GM23338 (cell line): Measurements from ENCODE around the gene CADPS. TPM values are rescaled to one million over a fixed set of nuclear protein-coding genes. Genes with fewer than 3 reads are reported as not detected.

Experiments
- ATAC-seq: fragments of 200-7000 bp; cut with Tn5 transposase; 3 replicates; pipeline ENCODE4 v1.9.1; 2020
- DNase-seq: peaks from one replicate; pipeline ENCODE4 v3.0.0-alpha.2; 2015; ENCODE audit warnings: low spot score
- H2AFZ ChIP-seq: fragments of 200-600 bp; sonication (generic); 2 replicates; pipeline ENCODE4 v1.8.0; 2016; ENCODE audit warnings: antibody characterized with exemption, mild to moderate bottlenecking, moderate library complexity
- H3F3A ChIP-seq: fragments of 200-600 bp; sonication (generic); replicated peaks from 2 replicates; pipeline ENCODE4 v1.8.0; 2017; ENCODE audit warnings: antibody characterized with exemption, mixed run types, low read depth
- H3K27ac ChIP-seq: fragments of 200-600 bp; sonication (generic); 2 replicates; pipeline ENCODE4 v1.6.1; 2016; ENCODE audit warnings: low read depth
- H3K27me3 ChIP-seq: fragments of 200-600 bp; sonication (generic); 2 replicates; pipeline ENCODE4 v1.8.0; 2016; ENCODE audit warnings: mild to moderate bottlenecking, mixed run types, moderate library complexity; ENCODE audit not compliant: insufficient read depth
- H3K36me3 ChIP-seq: fragments of 200-600 bp; sonication (generic); 2 replicates; pipeline ENCODE4 v1.8.0; 2016; ENCODE audit warnings: mild to moderate bottlenecking; ENCODE audit not compliant: insufficient read depth
- H3K4me1 ChIP-seq: fragments of 200-600 bp; sonication (generic); 2 replicates; pipeline ENCODE4 v1.8.0; 2016; ENCODE audit warnings: mild to moderate bottlenecking, moderate library complexity; ENCODE audit not compliant: insufficient read depth
- H3K4me2 ChIP-seq: fragments of 200-600 bp; sonication (generic); 2 replicates; pipeline ENCODE4 v1.7.1; 2017; ENCODE audit warnings: mixed run types
- H3K4me3 ChIP-seq: fragments of 200-600 bp; sonication (generic); 2 replicates; pipeline ENCODE4 v1.6.1; 2016; ENCODE audit warnings: mixed run types
- H3K79me2 ChIP-seq: fragments of 200-600 bp; sonication (generic); replicated peaks from 2 replicates; pipeline ENCODE4 v1.8.0; 2017; ENCODE audit warnings: mild to moderate bottlenecking; ENCODE audit not compliant: insufficient read depth
- H3K9me2 ChIP-seq: fragments of 200-600 bp; sonication (generic); 2 replicates; pipeline ENCODE4 v1.8.0; 2017; ENCODE audit not compliant: insufficient read depth
- H4K20me1 ChIP-seq: fragments of 200-600 bp; sonication (generic); replicated peaks from 2 replicates; pipeline ENCODE4 v1.8.0; 2017; ENCODE audit warnings: mild to moderate bottlenecking; ENCODE audit not compliant: insufficient read depth
- H3K27ac Mint-ChIP-seq: 2 replicates; pipeline ENCODE4 v1.8.0; 2020; ENCODE audit warnings: inconsistent platforms, mild to moderate bottlenecking, moderate library complexity, mixed read lengths
- H3K27me3 Mint-ChIP-seq: 3 replicates; pipeline ENCODE4 v1.8.0; 2022; ENCODE audit warnings: low read depth, mild to moderate bottlenecking, moderate library complexity, mixed read lengths, inconsistent platforms; ENCODE audit not compliant: insufficient read depth, poor library complexity
- H3K36me3 Mint-ChIP-seq: 3 replicates; pipeline ENCODE4 v1.8.0; 2021; ENCODE audit warnings: low read depth, mild to moderate bottlenecking, inconsistent platforms, moderate library complexity, mixed read lengths
- H3K4me1 Mint-ChIP-seq: 3 replicates; pipeline ENCODE4 v1.8.0; 2020; ENCODE audit warnings: mild to moderate bottlenecking, inconsistent platforms, mixed read lengths
- H3K4me3 Mint-ChIP-seq: 3 replicates; pipeline ENCODE4 v1.8.0; 2021; ENCODE audit warnings: moderate library complexity, mild to moderate bottlenecking, inconsistent platforms, mixed read lengths
- H3K9me3 Mint-ChIP-seq: 3 replicates; pipeline ENCODE4 v1.8.0; 2020; ENCODE audit warnings: moderate library complexity, mild to moderate bottlenecking, inconsistent platforms, mixed read lengths
- CREB1 ChIP-seq: fragments of 250-450 bp; sonication (Bioruptor Pico); IDR thresholded peaks from 2 replicates; pipeline ENCODE4 v1.5.0; 2020; ENCODE audit warnings: low read depth, mild to moderate bottlenecking, moderate library complexity
- ETS1 ChIP-seq: IDR thresholded peaks from 2 replicates; pipeline ENCODE4 v1.6.1; 2016; ENCODE audit warnings: antibody characterized with exemption
- EZH2 ChIP-seq: fragments of 200-600 bp; sonication (generic); IDR thresholded peaks from one replicate; pipeline ENCODE4 v1.8.0; 2017; ENCODE audit warnings: antibody characterized with exemption, mild to moderate bottlenecking, low read depth; ENCODE audit not compliant: unreplicated experiment
- EZH2phosphoT487 ChIP-seq: fragments of 200-600 bp; sonication (generic); IDR thresholded peaks from one replicate; pipeline ENCODE4 v1.8.1; 2018; ENCODE audit warnings: antibody characterized with exemption; ENCODE audit not compliant: unreplicated experiment
- JUNB ChIP-seq: IDR thresholded peaks from one replicate; pipeline ENCODE4 v1.6.1; 2016; ENCODE audit warnings: antibody characterized with exemption; ENCODE audit not compliant: unreplicated experiment
- NANOG ChIP-seq: IDR thresholded peaks from 2 replicates; pipeline ENCODE4 v1.6.1; 2016; ENCODE audit warnings: antibody characterized with exemption, borderline replicate concordance
- POLR2AphosphoS5 ChIP-seq: IDR thresholded peaks from 2 replicates; pipeline ENCODE4 v1.6.1; 2016; ENCODE audit warnings: antibody characterized with exemption, low read depth
- STAT1 ChIP-seq: IDR thresholded peaks from one replicate; pipeline ENCODE4 v1.6.1; 2016; ENCODE audit warnings: antibody characterized with exemption; ENCODE audit not compliant: unreplicated experiment
- ZNF114 ChIP-seq: fragments of 250-450 bp; sonication (Bioruptor Pico); IDR thresholded peaks from 2 replicates; pipeline ENCODE4 v1.5.0; 2020; ENCODE audit warnings: mild to moderate bottlenecking, moderate library complexity
- ZNF331 ChIP-seq: fragments of 250-450 bp; sonication (Bioruptor Pico); IDR thresholded peaks from 2 replicates; pipeline ENCODE4 v1.5.0; 2020; ENCODE audit warnings: low read depth, mild to moderate bottlenecking, moderate library complexity
- ZNF462 ChIP-seq: fragments of 250-450 bp; sonication (Bioruptor Pico); IDR thresholded peaks from 2 replicates; pipeline ENCODE4 v1.5.0; 2020; ENCODE audit warnings: mild to moderate bottlenecking, moderate library complexity
- polyA plus RNA-seq: library from polyadenylated mRNA; unstranded; fragments of >200 nt; fragmentation: Nextera tagmentation; extraction: Ambion mirVana; gene quantifications from 2 replicates; pipeline ENCODE4 v1.2.1, GENCODE V29; 2016
- total RNA-seq: library from RNA; depleted of rRNA; stranded (reverse); fragments of >200 nt; shearing (Covaris generic); gene quantifications from 2 replicates; pipeline ENCODE4 v1.2.3, GENCODE V29; 2014
- TF ChIP-seq, protein P1 (sequence below): IDR thresholded peaks from one replicate; pipeline ENCODE4 v1.6.1; 2018; ENCODE audit warnings: antibody characterized with exemption; ENCODE audit not compliant: unreplicated experiment
- TF ChIP-seq, protein P2 (sequence below), 2 experiments: fragments of 200-600 bp in 1 of 2; sonication (generic) in 1 of 2; conservative IDR thresholded peaks; 2 replicates each; pipeline versions ENCODE4 v1.5.1 to v1.6.1; 2016 to 2017; ENCODE audit warnings: antibody characterized with exemption in 2 of 2, low read depth in 2 of 2, mild to moderate bottlenecking in 2 of 2, moderate library complexity in 1 of 2

Gene CADPS
- total and polyA plus RNA-seq, 2 experiments from 2014 or later: 14.7 to 22.0 TPM

DNA sequence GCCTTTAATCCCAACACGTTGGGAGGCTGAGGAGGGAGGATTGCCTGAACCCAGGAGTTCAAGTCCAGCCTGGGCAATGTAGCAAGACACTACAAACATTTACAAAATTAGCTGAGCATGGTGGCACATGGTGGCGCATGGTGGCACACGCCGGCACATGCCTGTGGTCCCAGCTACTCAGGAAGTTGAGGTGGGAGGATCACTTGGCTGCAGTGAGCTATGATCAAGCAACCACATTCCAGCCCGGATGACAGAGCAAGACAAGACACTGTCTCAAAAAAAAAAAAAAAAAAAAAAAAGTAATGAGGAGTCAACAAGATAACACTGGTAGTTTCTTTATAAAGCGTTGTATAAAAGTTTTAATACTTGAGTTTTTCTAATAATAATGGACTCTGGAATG is 511.9 kb downstream of the CADPS start:
- no peak overlapping the region for H3K27ac ChIP-seq
- H3K4me3 Mint-ChIP-seq: no peak overlapping the region
- H3K27me3 Mint-ChIP-seq: peaks cover 67% of the 10 kb centered on the region
- H3K4me1 Mint-ChIP-seq: peaks cover 35% of the 10 kb centered on the region
- H3K4me3 ChIP-seq: no peak overlapping the region
- H3F3A ChIP-seq: 0 out of 2 replicates have a peak, but pooled peaks cover 6% of the 10 kb centered on the region
- H3K27me3 ChIP-seq: peaks cover 92% of the 10 kb centered on the region
- no peak overlapping the region for H2AFZ ChIP-seq
- H4K20me1 ChIP-seq: no peaks in the 10 kb centered on the region; the same call in 1 of the 2 replicates
- TF ChIP-seq EZH2phosphoT487 (no peak), JUNB (no peak), EZH2 (no peak), NANOG (no peak), CREB1 (CRISPR knock-in tag) (no peak), POLR2AphosphoS5 (no peak), STAT1 (no peak), ETS1 (no peak), ZNF114 (CRISPR knock-in tag) (no peak), ZNF331 (no peak), ZNF462 (CRISPR knock-in tag) (no peak)
- TF ChIP-seq, protein P1, sequence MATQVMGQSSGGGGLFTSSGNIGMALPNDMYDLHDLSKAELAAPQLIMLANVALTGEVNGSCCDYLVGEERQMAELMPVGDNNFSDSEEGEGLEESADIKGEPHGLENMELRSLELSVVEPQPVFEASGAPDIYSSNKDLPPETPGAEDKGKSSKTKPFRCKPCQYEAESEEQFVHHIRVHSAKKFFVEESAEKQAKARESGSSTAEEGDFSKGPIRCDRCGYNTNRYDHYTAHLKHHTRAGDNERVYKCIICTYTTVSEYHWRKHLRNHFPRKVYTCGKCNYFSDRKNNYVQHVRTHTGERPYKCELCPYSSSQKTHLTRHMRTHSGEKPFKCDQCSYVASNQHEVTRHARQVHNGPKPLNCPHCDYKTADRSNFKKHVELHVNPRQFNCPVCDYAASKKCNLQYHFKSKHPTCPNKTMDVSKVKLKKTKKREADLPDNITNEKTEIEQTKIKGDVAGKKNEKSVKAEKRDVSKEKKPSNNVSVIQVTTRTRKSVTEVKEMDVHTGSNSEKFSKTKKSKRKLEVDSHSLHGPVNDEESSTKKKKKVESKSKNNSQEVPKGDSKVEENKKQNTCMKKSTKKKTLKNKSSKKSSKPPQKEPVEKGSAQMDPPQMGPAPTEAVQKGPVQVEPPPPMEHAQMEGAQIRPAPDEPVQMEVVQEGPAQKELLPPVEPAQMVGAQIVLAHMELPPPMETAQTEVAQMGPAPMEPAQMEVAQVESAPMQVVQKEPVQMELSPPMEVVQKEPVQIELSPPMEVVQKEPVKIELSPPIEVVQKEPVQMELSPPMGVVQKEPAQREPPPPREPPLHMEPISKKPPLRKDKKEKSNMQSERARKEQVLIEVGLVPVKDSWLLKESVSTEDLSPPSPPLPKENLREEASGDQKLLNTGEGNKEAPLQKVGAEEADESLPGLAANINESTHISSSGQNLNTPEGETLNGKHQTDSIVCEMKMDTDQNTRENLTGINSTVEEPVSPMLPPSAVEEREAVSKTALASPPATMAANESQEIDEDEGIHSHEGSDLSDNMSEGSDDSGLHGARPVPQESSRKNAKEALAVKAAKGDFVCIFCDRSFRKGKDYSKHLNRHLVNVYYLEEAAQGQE: no peak
- TF ChIP-seq, protein P2, sequence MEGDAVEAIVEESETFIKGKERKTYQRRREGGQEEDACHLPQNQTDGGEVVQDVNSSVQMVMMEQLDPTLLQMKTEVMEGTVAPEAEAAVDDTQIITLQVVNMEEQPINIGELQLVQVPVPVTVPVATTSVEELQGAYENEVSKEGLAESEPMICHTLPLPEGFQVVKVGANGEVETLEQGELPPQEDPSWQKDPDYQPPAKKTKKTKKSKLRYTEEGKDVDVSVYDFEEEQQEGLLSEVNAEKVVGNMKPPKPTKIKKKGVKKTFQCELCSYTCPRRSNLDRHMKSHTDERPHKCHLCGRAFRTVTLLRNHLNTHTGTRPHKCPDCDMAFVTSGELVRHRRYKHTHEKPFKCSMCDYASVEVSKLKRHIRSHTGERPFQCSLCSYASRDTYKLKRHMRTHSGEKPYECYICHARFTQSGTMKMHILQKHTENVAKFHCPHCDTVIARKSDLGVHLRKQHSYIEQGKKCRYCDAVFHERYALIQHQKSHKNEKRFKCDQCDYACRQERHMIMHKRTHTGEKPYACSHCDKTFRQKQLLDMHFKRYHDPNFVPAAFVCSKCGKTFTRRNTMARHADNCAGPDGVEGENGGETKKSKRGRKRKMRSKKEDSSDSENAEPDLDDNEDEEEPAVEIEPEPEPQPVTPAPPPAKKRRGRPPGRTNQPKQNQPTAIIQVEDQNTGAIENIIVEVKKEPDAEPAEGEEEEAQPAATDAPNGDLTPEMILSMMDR (conservative IDR thresholded peaks at IDR 0.05; ENCODE audit: low read depth in 2 of 2): no peak
- H3K79me2 ChIP-seq: no peaks in the 10 kb centered on the region
- no peaks in the 10 kb centered on the region for H3K36me3 ChIP-seq
- DNase-seq (no peak), ATAC-seq (no peak)
- no peaks in the 10 kb centered on the region for H3K36me3 Mint-ChIP-seq
- H3K9me2 ChIP-seq: no peaks in the 10 kb centered on the region
- H3K4me2 ChIP-seq: no peak overlapping the region
- H3K4me1 ChIP-seq: peaks cover 37% of the 10 kb centered on the region
- no peak overlapping the region for H3K27ac Mint-ChIP-seq
- H3K9me3 Mint-ChIP-seq: no peaks in the 10 kb centered on the region
